GM19023 (cell line): ENCODE results near the gene CSNK1G2.

Source experiments
- ATAC-seq: cut with Tn5 transposase; IDR thresholded peaks from one replicate; pipeline ENCODE4 v1.9.1; 2021; ENCODE audit warnings: mild to moderate bottlenecking, moderate library complexity; ENCODE audit not compliant: unreplicated experiment

CSNK1G2 gene

GRCh38 chr19:2014731-2015607 is 74.0 kb downstream of the CSNK1G2 start:
- ATAC-seq, result no peak

GRCh38 chr19:2015608-2015950 is 74.6 kb downstream of the CSNK1G2 start, which contains the start of gene BTBD2:
TSS of gene BTBD2 (minus strand) at chr19:2015714. CDS start at chr19:2015703, 11 bp downstream.
- no peak for ATAC-seq

GRCh38 chr19:2016041-2016807 is 75.3 kb downstream of the CSNK1G2 start:
- no peak for ATAC-seq

GRCh38 chr19:2018752-2019151 is 77.8 kb downstream of the CSNK1G2 start:
- ATAC-seq, result no peak

- no peak for ATAC-seq
Observed at GRCh38 chr19:2021453-2022140, 80.6 kb downstream of the CSNK1G2 start.

GRCh38 chr19:2022289-2022688 is 81.3 kb downstream of the CSNK1G2 start:
- ATAC-seq, result no peak

DNA sequence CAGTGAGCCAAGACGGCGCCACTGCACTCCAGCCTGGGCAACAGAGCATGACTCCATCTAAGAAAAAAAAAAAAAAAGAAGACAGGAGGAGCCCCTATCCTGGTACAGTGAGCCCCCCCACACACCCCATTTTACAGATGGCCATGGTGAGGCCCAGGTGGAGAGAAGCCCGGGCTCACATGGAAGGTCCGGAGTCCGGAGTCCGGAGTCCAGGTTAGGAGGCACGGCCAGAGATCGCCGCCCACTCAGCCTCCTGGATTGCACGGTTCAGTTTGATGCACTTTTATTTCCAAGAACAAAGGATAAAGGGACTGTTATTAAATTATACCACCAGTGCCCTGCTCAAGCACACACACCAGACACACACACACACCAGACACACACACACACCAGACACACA is 85.8 kb downstream of the CSNK1G2 start:
- no peak for ATAC-seq

DNA sequence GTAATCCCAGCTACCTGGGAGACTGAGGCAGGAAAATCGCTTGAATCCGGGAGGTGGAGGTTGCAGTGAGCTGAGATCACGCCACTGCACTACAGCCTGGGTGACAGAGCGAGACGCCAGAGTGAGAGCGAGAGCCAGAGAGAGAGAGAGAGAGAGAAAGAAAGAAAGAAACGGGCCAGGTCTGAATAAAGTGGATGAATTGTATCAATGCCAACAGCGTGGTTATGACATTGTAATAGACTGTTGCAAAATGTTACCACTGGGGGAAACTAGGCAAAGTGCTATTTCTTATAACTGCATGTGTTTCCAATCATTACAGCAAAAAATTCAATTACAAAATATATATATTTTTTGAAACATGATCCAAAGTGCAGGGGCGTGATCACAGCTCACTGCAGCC is 86.4 kb downstream of the CSNK1G2 start:
- ATAC-seq, result no peak
